ENCODE results near the gene SMOC2. TPM values are rescaled to one million over a fixed set of nuclear protein-coding genes. Genes with fewer than 3 reads are reported as not detected.

Gene SMOC2
- total and polyA plus RNA-seq, 2 of the 4 experiments (the other 2 are of a cell fraction) = not detected

DNA sequence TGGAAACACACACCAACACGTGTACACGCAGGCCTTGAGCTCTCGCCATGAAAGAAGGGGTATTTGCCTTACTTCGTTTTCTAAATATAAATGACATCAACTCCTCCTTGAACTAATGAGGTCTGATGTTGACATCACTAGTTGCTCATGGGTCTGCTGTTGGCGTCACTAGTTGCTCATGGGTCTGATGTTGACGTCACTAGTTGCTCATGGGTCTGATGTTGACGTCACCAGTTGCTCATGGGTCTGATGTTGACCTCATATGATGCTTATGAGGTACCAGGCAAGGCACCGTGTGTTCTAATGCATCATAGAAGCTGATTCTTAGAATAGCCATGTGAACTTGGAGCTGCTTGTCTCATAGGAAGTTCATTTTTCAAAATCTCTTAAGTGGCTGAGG is 116.5 kb downstream of the SMOC2 start:
- no peak overlapping the region for H2BK5ac ChIP-seq (ENCODE audit: low read depth, low read length, poor library complexity, severe bottlenecking)
- H3K4me1 ChIP-seq (ENCODE audit: control insufficient read depth, insufficient read depth, low read length) = no peaks in the 10 kb centered on the region
- no peak overlapping the region for H3K18ac ChIP-seq (ENCODE audit: low read depth, low read length)
- H2AK5ac ChIP-seq (ENCODE audit: low read depth, low read length) = no peak overlapping the region
- ATAC-seq (ENCODE audit: low read depth) (no peak), DNase-seq (no peak)
- no peak overlapping the region for H3K9ac ChIP-seq (ENCODE audit: low read depth, low read length)
- ChIA-PET POLR2A (ENCODE audit: unreplicated experiment) (no interaction called here), CTCF (no interaction called here)
- in situ Hi-C loops (cut with MboI; ENCODE audit: low sequenced_read_pairs) (no loop called here), dilution Hi-C loops (cut with HindIII; ENCODE audit: low sequenced_read_pairs, unreplicated experiment) (no loop called here), intact Hi-C loops (cut with micrococcal nuclease) (no loop called here)
- H3K23ac ChIP-seq (ENCODE audit: low read depth, low read length) = no peak overlapping the region
- H4K91ac ChIP-seq (ENCODE audit: insufficient read depth, low read depth, low read length) = no peak overlapping the region
- H3K14ac ChIP-seq (replicated peaks; ENCODE audit: low read depth, low read length) = no peak overlapping the region
- no peaks in the 10 kb centered on the region for H3K9me1 ChIP-seq (ENCODE audit: insufficient read depth, low read length)
- no peak overlapping the region for H2BK120ac ChIP-seq (ENCODE audit: low read depth, low read length)
- no peak overlapping the region for H3K27ac ChIP-seq (ENCODE audit: insufficient read depth, low read length)
- H3K4me3 ChIP-seq (ENCODE audit: insufficient read depth, low read depth, low read length) = no peak overlapping the region
- no peak overlapping the region for H4K5ac ChIP-seq (ENCODE audit: low read depth, low read length)
- no CpG with 5 or more reads among the region's 8 CpGs for WGBS, 2 experiments (ENCODE audit: extremely low coverage in 2 of 2, insufficient read length in 1 of 2)
- no peaks in the 10 kb centered on the region for H3K36me3 ChIP-seq (ENCODE audit: control insufficient read depth, insufficient read depth, low read length)
- H2BK15ac ChIP-seq (ENCODE audit: low read depth, low read length) = no peak overlapping the region
- no peak overlapping the region for H2AFZ ChIP-seq (replicated peaks; ENCODE audit: low read length, poor library complexity)
- no peaks in the 10 kb centered on the region for H3K27me3 ChIP-seq (ENCODE audit: control insufficient read depth, insufficient read depth, low read length)
- no peak for TF ChIP-seq MAFK (IDR thresholded peaks at IDR 0.05; ENCODE audit: low read depth, low read length)
- no peak for TF ChIP-seq CHD1 (IDR thresholded peaks at IDR 0.05; ENCODE audit: low read depth, low read length)
- TF ChIP-seq, protein P1, sequence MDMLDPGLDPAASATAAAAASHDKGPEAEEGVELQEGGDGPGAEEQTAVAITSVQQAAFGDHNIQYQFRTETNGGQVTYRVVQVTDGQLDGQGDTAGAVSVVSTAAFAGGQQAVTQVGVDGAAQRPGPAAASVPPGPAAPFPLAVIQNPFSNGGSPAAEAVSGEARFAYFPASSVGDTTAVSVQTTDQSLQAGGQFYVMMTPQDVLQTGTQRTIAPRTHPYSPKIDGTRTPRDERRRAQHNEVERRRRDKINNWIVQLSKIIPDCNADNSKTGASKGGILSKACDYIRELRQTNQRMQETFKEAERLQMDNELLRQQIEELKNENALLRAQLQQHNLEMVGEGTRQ (IDR thresholded peaks at IDR 0.05; ENCODE audit: low read depth, low read length) = no peak
- TF ChIP-seq BHLHE40 (IDR thresholded peaks at IDR 0.05; ENCODE audit: low read depth, low read length) = no peak
- TF ChIP-seq RFX5 (IDR thresholded peaks at IDR 0.05; ENCODE audit: low read depth, low read length) = no peak
- TF ChIP-seq, protein P2, sequence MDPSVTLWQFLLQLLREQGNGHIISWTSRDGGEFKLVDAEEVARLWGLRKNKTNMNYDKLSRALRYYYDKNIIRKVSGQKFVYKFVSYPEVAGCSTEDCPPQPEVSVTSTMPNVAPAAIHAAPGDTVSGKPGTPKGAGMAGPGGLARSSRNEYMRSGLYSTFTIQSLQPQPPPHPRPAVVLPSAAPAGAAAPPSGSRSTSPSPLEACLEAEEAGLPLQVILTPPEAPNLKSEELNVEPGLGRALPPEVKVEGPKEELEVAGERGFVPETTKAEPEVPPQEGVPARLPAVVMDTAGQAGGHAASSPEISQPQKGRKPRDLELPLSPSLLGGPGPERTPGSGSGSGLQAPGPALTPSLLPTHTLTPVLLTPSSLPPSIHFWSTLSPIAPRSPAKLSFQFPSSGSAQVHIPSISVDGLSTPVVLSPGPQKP (IDR thresholded peaks at IDR 0.05; ENCODE audit: borderline replicate concordance, low read depth, low read length) = no peak
- TF ChIP-seq RAD21 (IDR thresholded peaks at IDR 0.05; ENCODE audit: low read length) = no peak
- no peak for TF ChIP-seq POLR2A (IDR thresholded peaks at IDR 0.05; ENCODE audit: low read depth, low read length)
- TF ChIP-seq FOS (IDR thresholded peaks at IDR 0.05; ENCODE audit: low read depth, low read length) = no peak
- TF ChIP-seq CEBPB (IDR thresholded peaks at IDR 0.05; ENCODE audit: low read depth, low read length) = no peak
- TF ChIP-seq, protein P3, sequence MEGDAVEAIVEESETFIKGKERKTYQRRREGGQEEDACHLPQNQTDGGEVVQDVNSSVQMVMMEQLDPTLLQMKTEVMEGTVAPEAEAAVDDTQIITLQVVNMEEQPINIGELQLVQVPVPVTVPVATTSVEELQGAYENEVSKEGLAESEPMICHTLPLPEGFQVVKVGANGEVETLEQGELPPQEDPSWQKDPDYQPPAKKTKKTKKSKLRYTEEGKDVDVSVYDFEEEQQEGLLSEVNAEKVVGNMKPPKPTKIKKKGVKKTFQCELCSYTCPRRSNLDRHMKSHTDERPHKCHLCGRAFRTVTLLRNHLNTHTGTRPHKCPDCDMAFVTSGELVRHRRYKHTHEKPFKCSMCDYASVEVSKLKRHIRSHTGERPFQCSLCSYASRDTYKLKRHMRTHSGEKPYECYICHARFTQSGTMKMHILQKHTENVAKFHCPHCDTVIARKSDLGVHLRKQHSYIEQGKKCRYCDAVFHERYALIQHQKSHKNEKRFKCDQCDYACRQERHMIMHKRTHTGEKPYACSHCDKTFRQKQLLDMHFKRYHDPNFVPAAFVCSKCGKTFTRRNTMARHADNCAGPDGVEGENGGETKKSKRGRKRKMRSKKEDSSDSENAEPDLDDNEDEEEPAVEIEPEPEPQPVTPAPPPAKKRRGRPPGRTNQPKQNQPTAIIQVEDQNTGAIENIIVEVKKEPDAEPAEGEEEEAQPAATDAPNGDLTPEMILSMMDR (conservative IDR thresholded peaks at IDR 0.05; ENCODE audit: low read depth, low read length) = no peak
- TF ChIP-seq MAZ (IDR thresholded peaks at IDR 0.05; ENCODE audit: borderline replicate concordance, low read depth, low read length) = no peak
- TF ChIP-seq RCOR1 (IDR thresholded peaks at IDR 0.05; ENCODE audit: insufficient replicate concordance, low read length) = no peak
- TF ChIP-seq MXI1 (IDR thresholded peaks at IDR 0.05; ENCODE audit: borderline replicate concordance, low read depth, low read length) = no peak
- no peak for TF ChIP-seq SMC3 (IDR thresholded peaks at IDR 0.05; ENCODE audit: low read depth, low read length)
- TF ChIP-seq NFE2L2 (IDR thresholded peaks at IDR 0.05; ENCODE audit: low read depth, low read length) = no peak
- H3K9me3 ChIP-seq (ENCODE audit: control insufficient read depth, insufficient read depth, low read length) = peaks cover 33% of the 10 kb centered on the region
- H2BK20ac ChIP-seq (ENCODE audit: low read depth, low read length) = no peak overlapping the region
- H4K20me1 ChIP-seq (ENCODE audit: insufficient read depth, low read length) = no peaks in the 10 kb centered on the region
- no peak overlapping the region for H3K56ac ChIP-seq (ENCODE audit: extremely low read depth, insufficient read depth, low read length)
- no peak overlapping the region for H3K4ac ChIP-seq (ENCODE audit: low read depth, low read length)
- no peak overlapping the region for H2AK9ac ChIP-seq (replicated peaks; ENCODE audit: low read depth, low read length, poor library complexity)
- no peaks in the 10 kb centered on the region for H3K79me1 ChIP-seq (ENCODE audit: low read depth in 1 of 2, low read length in 2 of 2)
- no TSS peak for BruUV-seq (replicated peaks)
- no peak overlapping the region for H4K8ac ChIP-seq (ENCODE audit: low read depth in 2 of 2, low read length in 2 of 2)
- H3K4me2 ChIP-seq (ENCODE audit: low read depth, low read length) = no peak overlapping the region

Measured in IMR-90 (cell line).